SHP77 (cell line): ENCODE measurements around the gene ASPA.
"Not testable (repeated sequence)": the region's sequence is repeated elsewhere in the genome, so short reads cannot be mapped to it uniquely, and the experiment has no call there.

Source experiments
- DNase-seq, 2 experiments: peaks; one replicate each; lab custom pipeline; 2025; lab: John Stamatoyannopoulos, UW

Gene ASPA

DNA sequence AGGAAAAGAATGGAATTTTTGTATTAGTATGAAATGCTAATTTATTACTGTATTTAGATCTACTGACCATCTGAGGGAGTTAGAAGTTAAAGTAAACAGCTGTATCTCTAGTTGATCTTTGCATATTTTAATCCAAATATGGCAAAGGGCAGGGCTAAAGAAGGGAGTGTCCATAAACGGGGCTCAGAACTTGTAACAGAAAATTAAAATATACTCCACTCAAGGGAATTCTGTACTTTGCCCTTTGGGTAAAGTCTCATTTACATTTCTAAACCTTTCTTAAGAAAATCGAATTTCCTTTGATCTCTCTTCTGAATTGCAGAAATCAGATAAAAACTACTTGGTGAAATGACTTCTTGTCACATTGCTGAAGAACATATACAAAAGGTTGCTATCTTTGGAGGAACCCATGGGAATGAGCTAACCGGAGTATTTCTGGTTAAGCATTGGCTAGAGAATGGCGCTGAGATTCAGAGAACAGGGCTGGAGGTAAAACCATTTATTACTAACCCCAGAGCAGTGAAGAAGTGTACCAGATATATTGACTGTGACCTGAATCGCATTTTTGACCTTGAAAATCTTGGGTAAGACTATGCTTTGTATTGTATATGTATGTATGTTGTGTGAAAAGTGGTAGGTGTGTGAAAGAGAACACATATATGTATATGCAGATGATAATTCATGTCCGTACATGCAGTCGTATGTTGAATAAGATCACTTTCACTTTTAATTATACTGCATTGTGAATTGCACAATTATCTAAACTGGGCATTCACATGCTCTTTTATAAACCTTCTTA is at the start of gene ASPA:
Gene ASPA, plus strand, starts transcription at position 186 of the 799 bp plus-strand sequence. Its CDS starts 163 bp downstream, at position 349.
- DNase-seq: no peak

DNA sequence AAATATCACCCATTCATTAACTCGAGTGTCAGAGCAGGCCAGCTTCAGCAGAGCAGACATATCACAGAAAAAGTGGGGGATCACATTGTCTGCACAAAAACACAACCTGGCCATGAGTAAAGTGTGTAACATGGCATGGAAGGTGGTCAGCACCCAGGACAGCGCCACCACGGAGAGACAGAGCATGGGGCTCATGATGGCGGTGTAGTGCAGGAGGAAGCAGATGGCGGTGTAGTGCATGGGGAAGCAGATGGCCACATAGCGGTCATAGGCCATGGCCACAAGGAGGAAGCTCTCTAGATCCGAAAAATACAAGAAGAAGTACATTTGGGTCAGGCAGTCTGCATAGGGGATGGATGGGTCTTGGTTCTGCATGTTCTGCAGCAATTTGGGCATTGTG is 42.6 kb upstream of the ASPA start:
- not testable (repeated sequence) for DNase-seq

DNA sequence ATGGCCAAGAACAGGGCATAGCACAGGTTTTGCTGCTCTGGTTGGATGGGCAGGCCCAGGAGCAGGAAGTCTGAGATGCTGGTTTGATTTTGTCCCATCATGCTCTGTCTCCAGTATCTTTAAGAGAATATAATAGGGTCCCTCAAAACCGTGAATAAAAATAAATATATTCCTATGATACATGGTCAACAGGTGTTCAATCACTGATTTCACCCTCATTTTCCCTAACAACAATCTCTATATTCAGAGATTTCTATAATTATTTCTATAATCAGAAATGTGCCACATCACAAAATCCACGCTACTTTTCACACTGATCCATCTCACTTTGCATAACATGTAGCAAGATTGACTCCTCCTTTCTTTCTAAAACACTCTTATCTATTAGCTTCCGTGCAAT is 42.1 kb upstream of the ASPA start, which contains the start of gene OR1E2:
Gene OR1E2, minus strand, starts transcription at position 101 of the 400 bp plus-strand sequence. Its CDS starts 0 bp downstream, at position 101.
- no peak for DNase-seq

DNA sequence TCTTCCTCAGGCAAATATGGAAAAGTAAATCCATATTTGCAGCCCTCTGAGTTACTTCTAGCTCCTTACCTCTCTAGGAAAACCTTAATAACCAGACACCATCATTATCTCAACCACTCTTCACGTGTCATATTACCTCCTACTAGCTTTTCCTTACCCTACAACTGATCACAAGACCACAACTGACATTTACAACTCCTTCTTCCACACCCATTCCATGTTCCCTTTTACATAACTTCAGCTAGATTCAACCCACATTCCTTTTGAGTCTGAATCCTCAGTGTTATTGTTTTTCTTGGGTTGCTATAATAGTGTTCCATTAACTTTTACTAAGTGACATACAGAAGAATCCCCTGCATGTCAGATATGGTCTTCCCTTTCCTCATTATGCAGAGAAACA is 37.4 kb upstream of the ASPA start:
- no peak for DNase-seq

DNA sequence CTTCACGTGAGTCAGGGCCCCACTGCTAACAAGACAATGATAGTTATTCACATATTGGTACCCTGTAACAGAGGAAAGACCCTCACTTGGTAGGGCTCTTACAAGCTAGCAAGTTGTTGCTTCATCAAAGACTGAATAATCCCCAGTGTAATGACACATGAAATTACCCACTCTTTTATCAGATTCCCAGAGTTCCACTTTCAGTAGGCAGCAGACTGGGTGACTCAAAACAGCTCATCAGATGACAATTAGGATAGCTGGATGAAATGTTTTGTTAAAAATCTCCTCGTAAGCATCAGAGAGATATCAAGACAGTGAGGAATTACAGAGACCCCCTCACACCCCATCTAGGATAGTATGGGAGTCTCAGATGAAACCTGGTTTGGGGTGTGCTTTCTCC is 35.3 kb upstream of the ASPA start:
- no peak for DNase-seq

DNA sequence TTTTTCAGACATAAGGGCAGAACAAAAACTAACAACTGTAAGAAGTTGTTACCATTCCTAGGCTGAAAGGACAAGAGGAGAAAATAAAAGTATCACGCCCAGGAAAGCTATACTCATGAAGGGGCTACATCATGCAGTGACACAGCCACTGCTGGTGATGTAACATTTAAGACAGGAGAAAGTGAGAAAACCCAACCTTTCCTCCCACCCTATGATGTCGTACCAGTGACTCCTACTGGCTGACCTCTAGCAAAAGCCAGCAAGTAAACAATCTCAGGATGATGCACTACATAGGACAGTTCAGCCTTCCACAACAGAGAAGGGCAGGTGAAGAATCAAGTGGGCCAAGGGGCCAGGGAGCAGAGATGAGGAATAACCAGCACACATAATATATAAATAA is 28.2 kb upstream of the ASPA start:
- DNase-seq: peak in 1 of 2 experiments; percentile 1

DNA sequence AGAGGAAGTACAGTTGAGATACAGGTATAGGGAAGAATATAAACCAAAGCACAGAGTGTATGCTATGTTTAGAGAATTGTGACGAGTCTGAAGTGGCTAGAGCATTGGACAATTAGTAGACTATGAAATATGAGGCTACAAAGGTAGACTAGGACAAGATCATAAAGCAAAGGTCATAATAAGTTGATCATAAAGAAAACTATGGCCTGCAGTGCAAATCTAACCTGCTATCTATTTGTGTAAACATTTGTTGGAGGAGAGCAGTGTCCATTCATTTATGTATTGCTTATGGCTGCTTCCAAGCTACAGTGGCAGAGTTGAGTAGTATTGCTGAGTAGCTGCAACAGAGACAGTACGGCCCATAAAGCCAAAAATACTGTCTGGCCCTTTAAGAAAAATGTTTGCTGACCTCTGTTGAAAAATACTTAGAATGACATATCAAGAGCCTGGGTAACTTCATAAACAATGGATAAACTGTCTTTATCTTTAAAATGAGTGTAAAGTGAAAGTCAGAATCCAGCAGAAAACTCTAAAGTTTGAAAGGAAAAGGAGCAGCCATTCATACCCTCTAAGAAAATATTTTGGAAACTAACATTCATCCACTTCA is 27.6 kb upstream of the ASPA start:
- DNase-seq: no peak

DNA sequence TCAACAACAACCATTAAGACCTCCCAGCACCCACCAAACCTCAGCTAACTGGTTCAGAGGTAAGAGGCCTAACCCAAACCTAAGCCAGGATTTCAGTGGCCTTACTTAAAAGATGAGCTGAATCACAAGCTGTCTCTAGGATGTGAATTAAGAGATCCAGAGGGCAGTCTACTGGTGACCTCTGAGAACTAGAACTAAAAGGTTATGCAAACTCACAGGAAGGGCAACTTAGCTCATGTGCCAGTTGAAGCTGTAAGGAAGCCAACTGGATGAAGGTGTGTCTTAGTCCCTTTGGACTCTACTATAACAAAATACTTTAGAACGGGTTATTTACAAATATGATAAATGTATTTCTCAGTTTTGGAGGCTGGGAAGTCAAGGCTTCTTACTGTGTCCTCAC is 9.4 kb upstream of the ASPA start:
- DNase-seq: not testable (repeated sequence)

DNA sequence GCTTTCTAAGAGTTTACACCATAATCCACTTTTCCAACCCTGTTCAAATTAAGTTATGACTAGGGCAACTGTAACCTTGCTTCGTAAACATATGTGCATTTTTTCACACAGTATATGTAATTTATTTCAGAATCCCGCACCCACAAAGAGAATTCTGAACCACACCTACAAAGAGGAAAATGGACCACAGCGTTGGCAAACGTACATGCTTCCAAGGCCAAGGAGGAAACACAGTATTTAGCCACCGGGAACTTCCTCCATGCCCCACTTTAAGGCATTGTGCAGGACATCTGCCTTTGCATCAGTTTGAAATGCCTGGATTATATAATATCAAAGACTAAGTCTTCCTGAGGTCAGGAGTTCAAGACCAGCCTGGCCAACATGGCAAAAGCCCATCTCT is 6.3 kb upstream of the ASPA start:
- DNase-seq: no peak

DNA sequence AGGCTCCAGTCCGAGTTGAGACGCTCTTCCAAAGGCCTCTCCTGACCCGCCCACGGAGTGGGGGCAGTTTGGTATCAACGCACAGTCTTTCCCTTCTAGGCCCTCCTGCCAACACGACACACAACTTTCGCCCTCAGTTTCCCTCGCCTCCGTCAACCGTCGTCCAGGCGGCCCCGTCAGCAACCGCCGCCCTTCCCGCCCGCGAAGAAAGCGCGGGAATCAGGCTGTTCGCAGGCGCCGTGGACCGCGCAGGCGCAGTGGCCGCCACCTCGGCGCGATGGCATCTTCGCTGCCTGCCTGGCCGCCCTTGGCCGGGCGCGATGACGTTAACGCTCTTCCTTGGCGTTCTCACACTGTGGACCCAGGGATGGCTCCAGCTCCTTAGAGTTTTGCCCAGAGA is 4.2 kb upstream of the ASPA start, which contains the start of gene SPATA22:
Gene SPATA22, minus strand, starts transcription at position 221 of the 400 bp plus-strand sequence. CDS start 2,494 bp downstream, outside the sequence.
- no peak for DNase-seq

DNA sequence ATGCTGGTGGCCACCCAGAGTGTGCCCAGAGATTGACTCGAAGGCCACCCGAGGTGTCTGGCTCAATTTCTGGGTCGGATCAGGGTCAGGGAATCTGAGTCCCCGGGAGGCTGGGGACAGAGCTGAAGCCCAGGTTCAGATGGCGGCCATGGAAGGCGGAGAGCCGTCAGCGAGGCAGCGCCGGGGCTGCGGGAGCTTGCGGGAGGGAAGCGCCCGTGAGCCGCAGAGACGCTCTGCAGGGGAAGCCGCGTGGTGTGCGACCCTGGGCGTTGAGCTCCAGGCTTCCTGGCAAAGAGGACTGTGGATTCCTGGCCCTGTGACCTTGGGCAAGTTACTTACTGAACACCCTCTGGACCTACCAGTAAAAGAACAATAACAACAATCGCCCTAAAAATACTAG is 3.7 kb upstream of the ASPA start:
- no peak for DNase-seq

DNA sequence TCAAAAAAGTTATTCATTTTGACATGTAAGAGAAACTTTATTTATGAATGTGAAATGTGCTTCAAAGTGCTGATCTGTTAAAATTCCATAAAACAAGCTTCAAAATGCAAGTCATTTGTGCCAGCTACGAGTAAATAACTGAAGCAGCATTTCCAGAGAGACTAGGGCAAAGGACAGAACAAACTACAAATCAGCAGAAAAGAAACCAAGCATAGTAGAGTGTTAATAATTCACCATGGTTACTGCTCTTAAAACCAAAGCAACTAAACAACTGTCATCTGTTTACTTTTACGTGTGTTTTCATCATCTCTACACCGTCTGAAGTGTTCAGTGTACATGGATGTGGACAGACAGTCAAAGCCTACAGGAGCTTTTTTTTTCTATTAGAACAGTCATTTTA is 1.6 kb upstream of the ASPA start:
- no peak for DNase-seq

DNA sequence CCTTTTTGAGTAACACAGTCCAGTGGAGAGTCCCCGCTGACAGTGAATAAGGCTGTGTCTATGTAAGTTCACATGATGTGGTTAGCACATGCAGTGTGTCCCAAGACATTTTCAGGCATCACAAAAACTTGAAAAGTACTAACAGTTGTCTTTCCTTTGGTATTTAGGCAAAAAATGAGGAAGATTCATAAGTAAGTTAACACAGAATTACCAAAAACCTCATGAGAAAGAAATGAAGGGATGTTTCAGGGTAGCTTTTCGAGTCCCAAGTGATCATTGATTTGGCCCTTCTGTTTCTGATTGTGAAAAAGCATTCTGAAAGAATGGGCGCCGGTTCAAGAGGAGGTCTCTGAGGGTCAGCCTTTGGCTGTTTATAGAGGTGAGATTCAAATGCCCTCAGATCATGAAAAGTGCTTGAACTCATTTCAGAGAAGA is 529 bp upstream of the ASPA start:
- no peak for DNase-seq

DNA sequence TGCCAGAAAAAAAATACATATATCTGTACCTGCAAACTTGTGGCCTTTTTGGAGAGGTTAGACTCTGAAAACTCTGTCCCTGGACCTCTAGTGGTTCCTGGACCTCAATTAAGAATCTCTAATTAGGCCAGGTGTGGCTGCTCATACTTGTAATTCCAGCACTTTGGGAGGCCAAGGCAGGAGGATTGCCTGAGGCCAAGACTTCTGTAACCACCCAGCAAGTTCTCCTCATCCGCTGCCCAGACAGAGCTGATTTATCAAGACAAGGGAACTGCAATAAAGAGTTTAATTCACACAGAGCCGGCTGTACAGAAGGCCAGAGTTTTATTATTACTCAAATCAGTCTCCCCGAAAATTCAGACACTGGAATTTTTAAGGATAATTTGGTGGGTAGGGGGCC is 4.2 kb downstream of the ASPA start:
- no peak for DNase-seq

DNA sequence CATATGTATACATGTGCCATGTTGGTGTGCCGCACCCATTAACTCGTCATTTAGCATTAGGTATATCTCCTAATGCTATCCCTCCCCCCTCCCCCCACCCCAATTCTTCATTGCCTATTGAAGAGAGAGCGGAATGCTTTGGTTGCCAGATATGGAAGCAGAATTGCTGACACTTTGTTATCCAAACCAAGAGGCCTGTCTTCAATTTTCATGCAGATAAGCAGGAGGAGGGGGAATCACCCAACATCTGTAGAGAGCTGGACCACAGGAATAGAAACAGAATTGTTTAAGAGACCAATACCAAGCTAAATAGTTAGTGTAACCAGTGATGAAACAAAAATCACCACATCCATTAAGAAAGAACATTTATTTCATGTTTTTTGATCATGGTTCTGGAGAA is 7.1 kb downstream of the ASPA start:
- no peak for DNase-seq

DNA sequence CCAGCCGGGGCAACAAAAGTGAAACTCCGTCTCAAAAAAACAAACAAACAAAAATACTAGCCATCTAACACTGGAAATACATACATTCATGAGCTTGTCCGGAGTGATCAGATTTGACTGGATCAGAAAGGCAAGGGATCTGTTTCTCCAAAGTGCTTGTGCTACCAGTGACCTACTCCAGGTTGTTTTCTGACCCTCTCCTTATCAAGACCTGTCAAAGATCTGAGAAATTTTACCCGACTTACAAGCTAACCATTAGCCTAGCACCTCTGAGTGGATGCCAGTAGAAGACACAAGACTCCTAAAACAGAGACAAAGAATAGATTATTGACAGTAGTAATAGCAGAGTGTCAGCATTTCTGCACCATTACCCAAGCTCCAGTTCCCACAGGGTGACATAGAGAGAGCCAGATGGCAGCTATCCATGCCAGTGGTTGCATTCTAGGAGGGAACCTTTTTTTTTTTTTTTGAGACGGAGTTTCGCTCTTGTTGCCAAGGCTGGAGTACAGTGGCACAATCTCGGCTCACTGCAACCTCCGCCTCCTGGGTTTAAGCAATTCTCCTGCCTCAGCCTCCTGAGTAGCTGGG is 9.8 kb downstream of the ASPA start:
- no peak for DNase-seq

DNA sequence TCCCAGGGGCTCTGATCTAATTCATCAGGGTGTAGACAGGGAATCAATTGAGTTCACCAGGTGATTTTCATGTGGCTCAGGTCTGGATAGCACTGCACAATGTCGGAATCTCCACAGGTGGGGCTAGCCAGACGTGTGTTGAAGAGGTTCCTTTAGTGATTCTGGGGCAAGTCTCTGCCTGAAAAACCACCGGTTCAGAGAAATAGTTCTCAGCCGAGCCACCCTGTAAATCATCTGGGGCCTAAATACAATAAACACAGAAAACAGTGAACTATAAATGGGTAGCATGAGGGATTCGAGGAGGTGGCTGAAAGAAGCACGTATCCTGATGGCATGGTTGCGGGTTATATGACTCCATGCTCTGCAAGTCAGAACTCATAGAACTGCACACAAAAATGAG is 21.3 kb downstream of the ASPA start:
- no peak for DNase-seq

DNA sequence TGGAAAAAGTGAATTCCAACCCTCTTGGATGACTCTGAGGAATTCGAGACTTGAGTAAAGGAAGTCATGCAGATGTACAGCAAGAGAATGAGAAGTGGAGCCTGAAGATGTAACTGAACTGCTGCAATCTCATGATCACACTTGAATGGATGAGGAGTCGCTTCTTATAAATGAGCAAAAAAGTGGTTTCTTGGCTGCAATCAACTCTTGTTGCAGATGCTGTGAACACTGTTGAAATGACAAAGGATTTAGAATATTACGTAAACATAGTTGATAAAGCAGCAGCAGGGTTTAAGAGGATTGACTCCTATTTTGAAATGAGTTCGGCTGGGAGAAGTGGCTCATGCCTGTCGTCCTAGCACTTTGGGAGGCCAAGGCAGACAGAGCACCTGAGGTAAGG is 25.5 kb downstream of the ASPA start:
- no peak for DNase-seq

DNA sequence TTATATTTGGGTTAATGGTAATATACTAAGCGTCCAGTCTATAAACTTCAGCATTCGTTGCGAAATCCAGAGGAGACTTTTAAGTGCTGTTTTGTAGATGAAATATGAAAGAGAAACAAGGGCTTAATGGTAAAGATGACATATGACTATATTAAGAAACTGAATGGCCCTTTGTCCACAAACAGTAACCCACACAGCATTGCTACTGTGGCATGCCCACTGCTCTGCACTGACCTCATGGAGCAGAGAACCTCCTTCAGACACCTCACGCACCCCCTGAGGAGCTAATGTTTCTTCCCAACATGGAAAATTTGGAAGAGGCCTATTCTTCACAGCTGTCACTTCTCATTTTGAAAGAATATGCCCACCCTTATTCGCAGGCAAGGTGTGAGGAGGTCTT is 26.7 kb downstream of the ASPA start:
- DNase-seq: no peak

DNA sequence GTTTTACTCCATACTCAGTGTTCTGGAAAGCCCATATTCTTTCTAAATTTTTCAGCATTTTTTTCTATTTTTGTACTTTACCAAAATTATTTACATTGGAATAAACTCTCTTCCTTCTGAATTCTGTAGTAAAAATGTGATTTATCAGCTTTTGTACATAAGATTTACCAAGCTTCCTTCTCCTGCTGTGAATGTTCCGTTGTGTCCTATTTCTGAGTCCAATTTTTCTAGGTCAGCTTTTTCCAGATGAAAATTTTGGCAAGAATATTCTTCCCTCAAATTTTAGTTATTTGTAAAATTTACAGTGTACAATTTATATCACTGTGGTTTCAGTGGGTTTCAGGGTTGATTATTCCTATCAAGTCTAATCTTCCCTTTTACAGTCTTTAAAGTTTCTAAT is 27.5 kb downstream of the ASPA start:
- DNase-seq: no peak

DNA sequence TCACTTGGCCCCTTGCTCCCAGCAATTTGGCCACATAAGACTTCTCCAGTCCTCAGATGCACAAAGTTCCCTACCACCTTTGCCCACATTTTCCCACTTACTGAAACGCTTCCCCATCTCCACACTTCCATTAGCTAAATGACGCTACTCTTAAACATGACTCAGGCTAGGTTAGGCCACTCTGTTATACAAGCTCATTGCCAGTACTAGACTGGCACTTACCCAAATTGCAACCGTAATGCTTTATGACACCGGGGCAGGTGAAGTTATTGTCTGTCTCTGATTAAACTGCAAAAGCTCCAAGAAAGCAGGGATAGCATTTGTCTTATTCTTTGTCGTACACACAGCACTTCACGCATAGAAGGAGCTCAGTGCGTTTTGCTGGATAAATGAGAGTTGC is 29.2 kb downstream of the ASPA start:
- no peak for DNase-seq

DNA sequence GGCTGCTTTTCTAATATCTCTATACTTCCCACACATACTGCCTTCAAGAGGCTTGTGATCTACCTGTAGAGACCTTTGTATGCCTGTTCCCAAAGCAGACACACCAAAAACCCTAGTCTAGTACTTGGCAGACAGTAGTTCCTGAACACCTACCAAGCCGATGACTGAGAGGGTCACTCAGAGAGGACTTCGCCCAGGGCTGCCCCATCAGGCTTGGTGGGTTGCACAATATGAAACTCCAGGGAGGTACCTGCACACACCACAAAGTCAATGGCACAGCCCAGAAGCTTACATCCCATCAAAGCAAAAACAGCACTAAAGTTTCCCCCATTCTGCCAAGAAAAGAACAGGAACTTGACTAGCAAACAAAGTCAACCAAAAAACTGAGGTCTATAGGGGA is 30.3 kb downstream of the ASPA start:
- no peak for DNase-seq

DNA sequence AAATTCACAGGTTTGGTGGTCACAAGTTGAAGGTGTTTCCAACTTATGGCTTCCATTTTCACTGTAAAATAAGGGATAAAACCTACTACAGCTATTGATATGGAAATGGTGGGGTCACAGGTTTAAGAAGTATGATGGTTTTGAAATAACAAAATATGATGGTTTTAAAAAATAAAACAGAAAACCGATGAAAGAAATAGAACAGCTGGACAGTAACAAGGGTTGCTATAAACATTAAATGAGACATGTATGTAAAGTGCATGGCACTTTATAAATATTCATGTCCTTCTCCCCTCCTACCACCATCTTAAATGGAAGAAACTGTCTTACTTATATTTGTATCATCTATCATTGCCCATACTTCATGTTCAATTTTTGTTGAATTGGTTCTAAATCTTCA is 31.3 kb downstream of the ASPA start:
- no peak for DNase-seq
